A549 treated with RU486 at 1 μM for 4 hours (cell line): ENCODE data around the gene MED19. TPM values are rescaled to one million over a fixed set of nuclear protein-coding genes. Genes with fewer than 3 reads are reported as not detected.

Source experiments
- total RNA-seq: library from RNA; stranded (reverse); fragments of 200-300 nt; extraction: Qiagen RNA extraction; gene quantifications from 5 replicates; pipeline ENCODE4 v1.2.3, GENCODE V29; 2022; ENCODE audit warnings: low read depth

MED19 gene
- total RNA-seq = 25.7 to 34.8 TPM (median 31.6 TPM) in 5 replicates

GRCh38 chr11:57711414-57712255 lies at the start of gene MED19:
TSS of gene MED19 (minus strand) at chr11:57712215. CDS start at chr11:57712179, 36 bp downstream.

GRCh38 chr11:57751676-57752253 lies 39.8 kb upstream of the MED19 start, which contains the start of gene BTBD18:
TSS of gene BTBD18 (minus strand) at chr11:57751819. CDS start at chr11:57751188, 631 bp downstream.

GRCh38 chr11:57741132-57742086 lies 29.4 kb upstream of the MED19 start, which contains the start of gene SELENOH:
TSS of gene SELENOH (plus strand) at chr11:57741491. CDS start at chr11:57741596, 105 bp downstream.

GRCh38 chr11:57712256-57713150 lies 488 bp upstream of the MED19 start, which contains the start of gene TMX2:
TSS of gene TMX2 (plus strand) at chr11:57712593. CDS start at chr11:57712619, 26 bp downstream.

GRCh38 chr11:57667736-57668433 lies 44.1 kb downstream of the MED19 start, which contains the start of gene ZDHHC5:
TSS of gene ZDHHC5 (plus strand) at chr11:57668114. CDS start at chr11:57673091, 4,977 bp downstream.

GRCh38 chr11:57657194-57658022 lies 54.6 kb downstream of the MED19 start, which contains the start of gene CLP1:
TSS of gene CLP1 (plus strand) at chr11:57657762. CDS start at chr11:57659477, 1,715 bp downstream.

Other genes starting within 250 kb of the MED19 start
- 1.8 to 3.4 TPM (median 3.1 TPM) in 5 replicates for gene SLC43A1, start 196.5 kb downstream of the MED19 start, total RNA-seq
- 160 to 189 TPM (median 170 TPM) in 5 replicates for gene TIMM10, start 181.5 kb downstream of the MED19 start, total RNA-seq
- not detected in 5 replicates for gene SMTNL1, start 174.6 kb downstream of the MED19 start, total RNA-seq
- 29.5 to 37.8 TPM (median 32.7 TPM) in 5 replicates for gene UBE2L6, start 144.5 kb downstream of the MED19 start, total RNA-seq
- 0.27 to 1.7 TPM (median 0.38 TPM) in 5 replicates for gene SERPING1, start 114.5 kb downstream of the MED19 start, total RNA-seq
- gene YPEL4, start 62.3 kb downstream of the MED19 start, total RNA-seq = 0.32 to 0.39 TPM (median 0.34 TPM) in 5 replicates
- gene CLP1, start 54.5 kb downstream of the MED19 start, total RNA-seq = 26.9 to 33.2 TPM (median 29.0 TPM) in 5 replicates
- 70.5 to 76.1 TPM (median 73.5 TPM) in 5 replicates for gene ZDHHC5, start 44.1 kb downstream of the MED19 start, total RNA-seq
- 144 to 163 TPM (median 153 TPM) in 5 replicates for gene TMX2, start 378 bp upstream of the MED19 start, total RNA-seq
- gene SELENOH, start 29.3 kb upstream of the MED19 start, total RNA-seq = 113 to 160 TPM (median 140 TPM) in 5 replicates
- gene BTBD18, start 39.6 kb upstream of the MED19 start, total RNA-seq = not detected in 5 replicates
- 53.7 to 65.2 TPM (median 61.6 TPM) in 5 replicates for gene CTNND1, start 49.6 kb upstream of the MED19 start, total RNA-seq